ENCODE data around the gene DLL1. TPM values are rescaled to one million over a fixed set of nuclear protein-coding genes. Genes with fewer than 3 reads are reported as not detected.

Gene DLL1
- total RNA-seq, 1 experiment from 2014 or later = 0.26 TPM

- Histone ChIP-seq H3K9me2 (replicated peaks; ENCODE audit: insufficient read depth, low read length) (no peaks in the 10 kb centered on the region), H4K20me1 (ENCODE audit: insufficient read depth, low read depth, low read length) (no peaks in the 10 kb centered on the region), H2AFZ (ENCODE audit: low read length) (no peak overlapping the region), H3K27ac (ENCODE audit: low read length) (no peak overlapping the region), H3K4me3 (ENCODE audit: low read length) (no peak overlapping the region), H3K36me3 (ENCODE audit: insufficient read depth, low read length) (no peaks in the 10 kb centered on the region), H3K4me1 (ENCODE audit: low read length) (no peaks in the 10 kb centered on the region), H3K9me3 (ENCODE audit: low read length) (no peaks in the 10 kb centered on the region), H3K4me2 (ENCODE audit: low read depth, low read length, poor library complexity, severe bottlenecking) (no peak overlapping the region), H3K27me3 (ENCODE audit: low read length) (no peaks in the 10 kb centered on the region), H3K9ac (ENCODE audit: low read length) (no peak overlapping the region), H3K79me2 (ENCODE audit: low read length) (no peaks in the 10 kb centered on the region)
- DNase-seq = no peak
Measured at GRCh38 chr6:170238741-170239565, 51.9 kb downstream of the DLL1 start.

GRCh38 chr6:170237999-170238740 is 52.7 kb downstream of the DLL1 start:
- Histone ChIP-seq H3K79me2 (ENCODE audit: low read length) (no peaks in the 10 kb centered on the region), H4K20me1 (ENCODE audit: insufficient read depth, low read depth, low read length) (no peaks in the 10 kb centered on the region), H3K4me2 (ENCODE audit: low read depth, low read length, poor library complexity, severe bottlenecking) (no peak overlapping the region), H2AFZ (ENCODE audit: low read length) (no peak overlapping the region), H3K27me3 (ENCODE audit: low read length) (no peaks in the 10 kb centered on the region), H3K36me3 (ENCODE audit: insufficient read depth, low read length) (no peaks in the 10 kb centered on the region), H3K4me1 (ENCODE audit: low read length) (no peaks in the 10 kb centered on the region), H3K9me2 (replicated peaks; ENCODE audit: insufficient read depth, low read length) (no peaks in the 10 kb centered on the region), H3K27ac (ENCODE audit: low read length) (no peak overlapping the region), H3K9ac (ENCODE audit: low read length) (no peak overlapping the region), H3K4me3 (ENCODE audit: low read length) (no peak overlapping the region), H3K9me3 (ENCODE audit: low read length) (no peaks in the 10 kb centered on the region)
- no peak for DNase-seq

- Histone ChIP-seq H3K4me3 (ENCODE audit: low read length) (no peak overlapping the region), H3K9me3 (ENCODE audit: low read length) (no peaks in the 10 kb centered on the region), H3K27me3 (ENCODE audit: low read length) (no peaks in the 10 kb centered on the region), H3K27ac (ENCODE audit: low read length) (no peak overlapping the region), H3K9ac (ENCODE audit: low read length) (no peak overlapping the region), H4K20me1 (ENCODE audit: insufficient read depth, low read depth, low read length) (no peaks in the 10 kb centered on the region), H3K4me2 (ENCODE audit: low read depth, low read length, poor library complexity, severe bottlenecking) (no peak overlapping the region), H3K4me1 (ENCODE audit: low read length) (no peaks in the 10 kb centered on the region), H3K9me2 (replicated peaks; ENCODE audit: insufficient read depth, low read length) (no peaks in the 10 kb centered on the region), H2AFZ (ENCODE audit: low read length) (no peak overlapping the region), H3K79me2 (ENCODE audit: low read length) (no peaks in the 10 kb centered on the region), H3K36me3 (ENCODE audit: insufficient read depth, low read length) (no peaks in the 10 kb centered on the region)
- DNase-seq = no peak
Measured at GRCh38 chr6:170236131-170236836, 54.6 kb downstream of the DLL1 start.

- no peaks in the 10 kb centered on the region for H3K36me3 ChIP-seq (ENCODE audit: insufficient read depth, low read length)
- H3K9me3 ChIP-seq (ENCODE audit: low read length) = no peaks in the 10 kb centered on the region
- no peak overlapping the region for H2AFZ ChIP-seq (ENCODE audit: low read length)
- no peak for DNase-seq
- H3K27me3 ChIP-seq (ENCODE audit: low read length) = no peaks in the 10 kb centered on the region
- no peaks in the 10 kb centered on the region for H3K79me2 ChIP-seq (ENCODE audit: low read length)
- H3K4me2 ChIP-seq (ENCODE audit: low read depth, low read length, poor library complexity, severe bottlenecking) = no peak overlapping the region
- H4K20me1 ChIP-seq (ENCODE audit: insufficient read depth, low read depth, low read length) = no peaks in the 10 kb centered on the region
- H3K9me2 ChIP-seq (replicated peaks; ENCODE audit: insufficient read depth, low read length) = no peaks in the 10 kb centered on the region
- H3K4me1 ChIP-seq (ENCODE audit: low read length) = no peaks in the 10 kb centered on the region
- no peak overlapping the region for H3K9ac ChIP-seq (ENCODE audit: low read length)
- no peak overlapping the region for H3K4me3 ChIP-seq (ENCODE audit: low read length)
- H3K27ac ChIP-seq (ENCODE audit: low read length) = no peak overlapping the region
Measured at GRCh38 chr6:170235391-170236125, 55.3 kb downstream of the DLL1 start.

GRCh38 chr6:170234419-170234818 is 56.5 kb downstream of the DLL1 start:
- no peaks in the 10 kb centered on the region for H3K9me2 ChIP-seq (replicated peaks; ENCODE audit: insufficient read depth, low read length)
- no peak overlapping the region for H3K27ac ChIP-seq (ENCODE audit: low read length)
- no peak for DNase-seq
- H3K36me3 ChIP-seq (ENCODE audit: insufficient read depth, low read length) = no peaks in the 10 kb centered on the region
- no peaks in the 10 kb centered on the region for H3K9me3 ChIP-seq (ENCODE audit: low read length)
- no peak overlapping the region for H3K4me2 ChIP-seq (ENCODE audit: low read depth, low read length, poor library complexity, severe bottlenecking)
- no peaks in the 10 kb centered on the region for H3K4me1 ChIP-seq (ENCODE audit: low read length)
- H3K9ac ChIP-seq (ENCODE audit: low read length) = no peak overlapping the region
- H2AFZ ChIP-seq (ENCODE audit: low read length) = no peak overlapping the region
- H3K27me3 ChIP-seq (ENCODE audit: low read length) = no peaks in the 10 kb centered on the region
- no peaks in the 10 kb centered on the region for H4K20me1 ChIP-seq (ENCODE audit: insufficient read depth, low read depth, low read length)
- no peak overlapping the region for H3K4me3 ChIP-seq (ENCODE audit: low read length)
- no peaks in the 10 kb centered on the region for H3K79me2 ChIP-seq (ENCODE audit: low read length)

GRCh38 chr6:170233286-170234205 is 57.3 kb downstream of the DLL1 start:
- no peaks in the 10 kb centered on the region for H3K4me1 ChIP-seq (ENCODE audit: low read length)
- no peaks in the 10 kb centered on the region for H3K27me3 ChIP-seq (ENCODE audit: low read length)
- no peaks in the 10 kb centered on the region for H3K79me2 ChIP-seq (ENCODE audit: low read length)
- no peaks in the 10 kb centered on the region for H3K36me3 ChIP-seq (ENCODE audit: insufficient read depth, low read length)
- H2AFZ ChIP-seq (ENCODE audit: low read length) = no peak overlapping the region
- H4K20me1 ChIP-seq (ENCODE audit: insufficient read depth, low read depth, low read length) = no peaks in the 10 kb centered on the region
- no peak overlapping the region for H3K9ac ChIP-seq (ENCODE audit: low read length)
- H3K9me3 ChIP-seq (ENCODE audit: low read length) = no peaks in the 10 kb centered on the region
- H3K4me3 ChIP-seq (ENCODE audit: low read length) = no peak overlapping the region
- no peak for DNase-seq
- no peak overlapping the region for H3K27ac ChIP-seq (ENCODE audit: low read length)
- no peaks in the 10 kb centered on the region for H3K9me2 ChIP-seq (replicated peaks; ENCODE audit: insufficient read depth, low read length)
- no peak overlapping the region for H3K4me2 ChIP-seq (ENCODE audit: low read depth, low read length, poor library complexity, severe bottlenecking)
